SU-DHL-6 (cell line): ENCODE measurements around the gene MYDGF.

ENCODE experiments used
- EZH2phosphoT487 ChIP-seq: fragments of 200-600 bp; sonication (generic), shearing (Covaris generic); conservative IDR thresholded peaks from 2 replicates; pipeline ENCODE4 v1.6.1; 2018; ENCODE audit warnings: mild to moderate bottlenecking, antibody characterized with exemption, low read length, moderate library complexity, mixed read lengths
- TF ChIP-seq, protein P1 (sequence below): fragments of 200-600 bp; sonication (generic); IDR thresholded peaks from one replicate; pipeline ENCODE4 v1.5.1; 2017; ENCODE audit warnings: antibody characterized with exemption, mild to moderate bottlenecking, low read length, moderate library complexity; ENCODE audit not compliant: insufficient read depth, poor library complexity, severe bottlenecking

DNA sequence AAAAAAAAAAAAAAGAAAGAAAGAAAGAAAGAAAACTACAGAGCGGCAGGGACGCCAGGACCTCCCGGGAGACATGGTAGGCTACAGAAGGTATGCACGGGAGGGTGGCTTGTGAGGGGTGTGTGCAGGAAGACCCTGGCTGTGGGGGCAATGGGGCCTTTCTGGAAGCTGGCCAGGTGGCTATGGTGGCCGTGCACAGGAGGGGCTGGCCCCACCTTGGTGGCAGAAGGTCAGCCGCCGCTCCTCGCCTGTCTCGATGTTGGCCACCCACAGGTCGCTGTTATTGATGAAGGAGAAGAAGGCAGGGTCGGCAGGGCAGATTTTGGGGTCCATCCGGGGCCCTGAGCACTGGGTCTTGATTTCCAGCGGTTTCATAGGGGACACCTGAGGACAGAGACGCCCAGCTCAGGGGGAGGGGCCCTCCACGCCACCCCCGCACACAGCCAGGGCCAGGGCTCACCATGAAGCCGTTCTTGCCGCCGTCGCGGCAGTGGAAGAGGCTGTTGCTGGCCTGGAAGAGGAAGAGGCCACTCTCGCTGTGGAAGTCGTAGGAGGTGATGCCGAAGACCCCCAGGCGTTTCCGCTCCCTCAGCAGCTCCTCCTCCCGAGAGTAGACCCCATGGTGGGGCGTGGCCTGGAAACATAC is 33.7 kb upstream of the MYDGF start:
- TF ChIP-seq, protein P1, sequence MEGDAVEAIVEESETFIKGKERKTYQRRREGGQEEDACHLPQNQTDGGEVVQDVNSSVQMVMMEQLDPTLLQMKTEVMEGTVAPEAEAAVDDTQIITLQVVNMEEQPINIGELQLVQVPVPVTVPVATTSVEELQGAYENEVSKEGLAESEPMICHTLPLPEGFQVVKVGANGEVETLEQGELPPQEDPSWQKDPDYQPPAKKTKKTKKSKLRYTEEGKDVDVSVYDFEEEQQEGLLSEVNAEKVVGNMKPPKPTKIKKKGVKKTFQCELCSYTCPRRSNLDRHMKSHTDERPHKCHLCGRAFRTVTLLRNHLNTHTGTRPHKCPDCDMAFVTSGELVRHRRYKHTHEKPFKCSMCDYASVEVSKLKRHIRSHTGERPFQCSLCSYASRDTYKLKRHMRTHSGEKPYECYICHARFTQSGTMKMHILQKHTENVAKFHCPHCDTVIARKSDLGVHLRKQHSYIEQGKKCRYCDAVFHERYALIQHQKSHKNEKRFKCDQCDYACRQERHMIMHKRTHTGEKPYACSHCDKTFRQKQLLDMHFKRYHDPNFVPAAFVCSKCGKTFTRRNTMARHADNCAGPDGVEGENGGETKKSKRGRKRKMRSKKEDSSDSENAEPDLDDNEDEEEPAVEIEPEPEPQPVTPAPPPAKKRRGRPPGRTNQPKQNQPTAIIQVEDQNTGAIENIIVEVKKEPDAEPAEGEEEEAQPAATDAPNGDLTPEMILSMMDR: no peak
- TF ChIP-seq EZH2phosphoT487: no peak
